Ascending aorta (tissue), 2 donors: ENCODE measurements around the gene DUSP22. TPM values are rescaled to one million over a fixed set of nuclear protein-coding genes. Genes with fewer than 3 reads are reported as not detected.

Experiments
- DNase-seq, 2 donors: peaks; one replicate each; pipeline ENCODE4 v3.0.0-alpha.2; 2019; ENCODE audit warnings: low spot score in 2 of 2
- H3K27ac ChIP-seq, 2 donors: fragments of 200-600 bp; sonication (generic); one replicate each; pipeline ENCODE4 v1.5.1; 2016 to 2017; ENCODE audit warnings: mild to moderate bottlenecking in 1 of 2
- H3K27me3 ChIP-seq: fragments of 200-600 bp; sonication (generic); one replicate; pipeline ENCODE4 v1.5.1; 2017
- H3K36me3 ChIP-seq, 2 donors: fragments of 200-600 bp; sonication (generic); one replicate each; pipeline ENCODE4 v1.5.1; 2016
- H3K4me1 ChIP-seq, 2 donors: fragments of 200-600 bp; sonication (generic); one replicate each; pipeline ENCODE4 v1.5.1; 2016 to 2017; ENCODE audit warnings: mild to moderate bottlenecking in 1 of 2
- H3K4me3 ChIP-seq, 2 donors: fragments of 200-600 bp; sonication (generic); one replicate each; pipeline ENCODE4 v1.5.1; 2016 to 2017; ENCODE audit warnings: mild to moderate bottlenecking in 1 of 2
- H3K9me3 ChIP-seq, 2 donors: fragments of 200-600 bp; sonication (generic); one replicate each; pipeline ENCODE4 v1.5.1; 2016
- CTCF ChIP-seq, 3 experiments: fragments of 200-600 bp in 2 of 3; fragments of 450-650 bp in 1 of 3; sonication (generic) in 2 of 3; IDR thresholded peaks; one replicate each; pipeline ENCODE4 v1.5.1; 2016 to 2019; ENCODE audit warnings: antibody characterized with exemption in 3 of 3, mild to moderate bottlenecking in 1 of 3, moderate library complexity in 1 of 3
- intact Hi-C: fragments of 100-400 bp; cut with DNase I; formaldehyde crosslinking; loops from one replicate; pipeline ENCODE4 v1.15.1; 2023
- total RNA-seq: library from RNA; depleted of rRNA; stranded (reverse); fragments of >200 nt; gene quantifications from one replicate; pipeline ENCODE4 v1.1.0, GENCODE V29; 2016

Gene DUSP22
- total RNA-seq, 1 donor from 2014 or later, result 216 TPM

DNA sequence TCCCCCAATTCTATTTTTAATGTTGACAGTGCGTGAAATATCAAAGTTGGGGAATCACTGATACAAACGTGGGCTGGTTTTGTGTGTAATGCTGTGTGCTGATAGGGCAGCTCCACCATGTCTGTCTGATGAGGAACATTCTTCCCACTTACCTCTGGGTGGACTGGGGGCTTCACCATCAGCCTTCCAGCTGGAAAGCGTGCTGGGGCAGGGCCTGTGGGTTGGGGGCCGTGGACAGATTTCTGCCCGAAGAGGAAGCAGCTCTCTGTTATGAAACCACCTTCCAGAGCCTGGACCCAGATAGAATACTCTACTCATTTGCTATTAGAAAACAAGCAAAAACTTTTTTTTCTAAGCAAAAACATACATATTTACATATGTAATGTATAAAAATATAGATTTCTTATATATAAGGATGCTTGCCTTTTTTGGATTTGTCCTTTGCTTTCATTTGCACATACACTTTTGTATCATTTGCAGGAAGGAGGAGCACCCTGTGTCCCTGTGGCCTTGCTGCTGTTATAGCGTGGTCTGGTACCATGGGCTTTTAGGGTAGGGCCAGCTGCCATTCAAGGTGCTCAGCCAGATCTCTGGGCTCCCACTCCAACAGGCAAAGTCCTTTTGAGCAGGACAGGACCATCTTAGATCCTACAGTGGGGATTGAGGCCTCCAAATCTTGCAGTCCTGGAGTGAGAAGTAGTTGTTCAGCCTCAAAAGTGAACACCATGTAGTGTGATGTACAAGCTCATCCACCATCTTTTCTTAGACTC lies 48.1 kb downstream of the DUSP22 start:
- H3K4me3 ChIP-seq, result no peak overlapping the region
- no peaks in the 10 kb centered on the region for H3K9me3 ChIP-seq
- no peaks in the 10 kb centered on the region for H3K36me3 ChIP-seq
- no peaks in the 10 kb centered on the region for H3K27me3 ChIP-seq
- H3K4me1 ChIP-seq, result no peaks in the 10 kb centered on the region
- H3K27ac ChIP-seq, result no peak overlapping the region
- no peak for TF ChIP-seq CTCF (IDR thresholded peaks at IDR 0.05)
- no peak for DNase-seq
- intact Hi-C loops, result no loop called here

- H3K27me3 ChIP-seq, result no peaks in the 10 kb centered on the region
- no peaks in the 10 kb centered on the region for H3K4me1 ChIP-seq
- H3K27ac ChIP-seq, result no peak overlapping the region
- intact Hi-C loops, result no loop called here
- H3K4me3 ChIP-seq, result no peak overlapping the region
- no peaks in the 10 kb centered on the region for H3K9me3 ChIP-seq
- TF ChIP-seq CTCF (IDR thresholded peaks at IDR 0.05), result no peak
- no peak for DNase-seq
- no peaks in the 10 kb centered on the region for H3K36me3 ChIP-seq
Observed at GRCh38 chr6:340991-341827, 48.9 kb downstream of the DUSP22 start.

DNA sequence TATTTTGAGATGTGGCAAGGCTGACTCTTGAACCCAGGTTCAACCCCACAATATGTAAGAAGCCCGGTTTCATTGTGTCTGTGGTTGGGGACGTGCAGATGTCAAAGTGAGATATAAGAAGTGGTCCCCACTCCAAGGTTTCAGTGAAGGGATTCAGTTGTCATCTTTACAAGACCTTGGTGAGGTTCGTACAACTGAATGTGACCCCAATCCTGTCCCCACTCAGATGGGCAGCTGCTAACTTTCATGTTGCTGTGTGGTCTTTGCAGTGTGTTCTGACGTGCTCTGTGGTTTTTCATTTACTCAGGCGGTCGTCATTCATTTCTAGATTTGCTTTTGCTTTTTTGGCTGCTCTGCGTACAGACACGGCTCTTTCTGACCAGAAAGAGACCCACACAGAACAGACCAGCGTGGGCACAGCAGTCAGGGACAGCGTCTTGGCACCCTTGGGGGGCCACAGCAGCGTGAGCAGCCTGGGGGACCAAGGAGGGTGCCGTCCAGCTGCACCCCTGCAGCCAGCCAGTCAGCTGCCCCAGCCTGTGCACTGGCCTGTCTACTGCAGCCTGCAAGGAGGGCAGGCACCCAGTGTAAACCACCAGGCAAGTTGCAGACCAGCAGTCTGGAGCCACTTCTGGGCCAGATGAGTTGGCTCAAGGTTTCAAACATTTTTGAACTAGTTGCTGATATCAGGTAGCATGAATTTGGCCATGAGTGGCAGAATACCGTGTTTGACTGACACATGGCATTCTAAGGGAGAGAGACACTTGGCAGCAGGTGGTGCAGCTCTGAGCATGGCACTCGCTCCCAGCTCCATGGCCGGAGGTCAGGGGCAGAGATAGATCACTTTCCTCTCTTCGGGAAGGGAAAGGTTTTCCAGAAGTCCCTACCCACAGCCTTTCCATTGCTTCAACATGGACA lies 49.9 kb downstream of the DUSP22 start:
- intact Hi-C loops, result no loop called here
- H3K4me1 ChIP-seq, result no peaks in the 10 kb centered on the region
- no peak for TF ChIP-seq CTCF (IDR thresholded peaks at IDR 0.05)
- no peaks in the 10 kb centered on the region for H3K9me3 ChIP-seq
- no peak overlapping the region for H3K4me3 ChIP-seq
- H3K27ac ChIP-seq, result no peak overlapping the region
- H3K36me3 ChIP-seq, result no peaks in the 10 kb centered on the region
- no peak for DNase-seq
- H3K27me3 ChIP-seq, result no peaks in the 10 kb centered on the region

GRCh38 chr6:342832-343179 lies 50.5 kb downstream of the DUSP22 start:
- H3K36me3 ChIP-seq, result peaks cover 0 to 1% of the 10 kb centered on the region in 2 donors
- peak in 1 of 2 donors; percentile 62 for DNase-seq
- no peaks in the 10 kb centered on the region for H3K4me1 ChIP-seq
- H3K27me3 ChIP-seq, result no peaks in the 10 kb centered on the region
- H3K4me3 ChIP-seq, result no peak overlapping the region
- no peaks in the 10 kb centered on the region for H3K9me3 ChIP-seq
- no peak for TF ChIP-seq CTCF (IDR thresholded peaks at IDR 0.05)
- intact Hi-C loops, result no loop called here
- no peak overlapping the region for H3K27ac ChIP-seq

DNA sequence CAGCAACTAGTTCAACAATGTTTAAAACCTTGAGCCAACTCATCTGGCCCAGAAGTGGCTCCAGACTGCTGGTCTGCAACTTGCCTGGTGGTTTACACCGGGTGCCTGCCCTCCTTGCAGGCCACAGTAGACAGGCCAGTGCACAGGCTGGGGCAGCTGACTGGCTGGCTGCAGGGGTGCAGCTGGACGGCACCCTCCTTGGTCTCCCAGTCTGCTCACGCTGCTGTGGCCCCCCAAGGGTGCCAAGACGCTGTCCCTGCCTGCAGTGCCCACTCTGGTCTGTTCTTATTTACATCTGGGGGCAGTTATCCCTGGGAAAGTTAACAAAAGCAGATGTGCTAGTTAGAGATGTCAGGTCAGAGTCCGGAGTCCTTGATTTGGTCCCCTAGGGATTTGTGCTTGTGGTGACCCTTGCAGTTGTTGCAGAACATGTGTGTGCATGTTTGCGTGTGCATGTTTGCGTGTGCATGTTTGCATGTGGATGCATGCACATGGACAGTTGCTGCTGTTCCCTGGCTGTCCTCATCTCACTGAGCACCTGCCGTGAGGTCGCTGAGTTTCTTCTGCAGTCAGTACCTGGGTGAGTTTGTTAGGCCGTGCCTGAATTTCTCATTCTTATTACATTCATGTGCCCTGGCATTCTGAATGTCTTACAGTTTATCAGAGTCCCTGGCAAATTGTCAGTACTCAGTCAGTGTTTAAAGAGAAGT lies 51.1 kb downstream of the DUSP22 start:
- no peaks in the 10 kb centered on the region for H3K9me3 ChIP-seq
- H3K27me3 ChIP-seq, result no peaks in the 10 kb centered on the region
- no peak for DNase-seq
- H3K36me3 ChIP-seq, result peaks cover 4 to 7% of the 10 kb centered on the region in 2 donors
- H3K27ac ChIP-seq, result no peak overlapping the region
- H3K4me3 ChIP-seq, result no peak overlapping the region
- no peaks in the 10 kb centered on the region for H3K4me1 ChIP-seq
- intact Hi-C loops, result no loop called here
- TF ChIP-seq CTCF (IDR thresholded peaks at IDR 0.05), result peak in 1 of 3 experiments; percentile 3
